ENCODE results near the gene MYH9.
"Not testable (repeated sequence)": the region's sequence is repeated elsewhere in the genome, so short reads cannot be mapped to it uniquely, and the experiment has no call there.

GRCh38 chr22:36389122-36389521 is 1.4 kb upstream of the MYH9 start:
- TF ChIP-seq CTCF, POLR2A (IDR thresholded peaks at IDR 0.05): not testable (repeated sequence)

All from esophagus squamous epithelium (tissue), 4 donors.